K562 (cell line): ENCODE data around the gene LRP10. TPM values are rescaled to one million over a fixed set of nuclear protein-coding genes. Genes with fewer than 3 reads are reported as not detected.
A peak's percentile ranks its signal among the peaks of the same experiment; 100 is the strongest.

Experiments used
- C11orf30 ChIP-seq: fragments of 450-650 bp; IDR thresholded peaks from 2 replicates; pipeline ENCODE4 v1.6.1; 2016; ENCODE audit warnings: low read depth, mild to moderate bottlenecking
- CC2D1A ChIP-seq: fragments of 450-650 bp; IDR thresholded peaks from 2 replicates; pipeline ENCODE4 v1.6.1; 2017; ENCODE audit warnings: mild to moderate bottlenecking
- ESRRA ChIP-seq: fragments of 450-650 bp; IDR thresholded peaks from 2 replicates; pipeline ENCODE4 v1.6.1; 2014; ENCODE audit warnings: low read depth, mild to moderate bottlenecking, moderate library complexity, borderline replicate concordance
- EZH2 ChIP-seq: IDR thresholded peaks from 2 replicates; pipeline ENCODE4 v1.6.1; 2012; ENCODE audit warnings: low read depth, mild to moderate bottlenecking, inconsistent platforms, low read length, borderline replicate concordance
- GMEB1 ChIP-seq: fragments of 250-450 bp; sonication (Bioruptor Pico); IDR thresholded peaks from 2 replicates; pipeline ENCODE4 v1.4.0; 2020; ENCODE audit warnings: mild to moderate bottlenecking
- KLF16 ChIP-seq: IDR thresholded peaks from 2 replicates; pipeline ENCODE4 v1.6.1; 2016; ENCODE audit warnings: antibody characterized with exemption
- MCM2 ChIP-seq: fragments of 450-650 bp; IDR thresholded peaks from 2 replicates; pipeline ENCODE4 v1.6.1; 2017; ENCODE audit warnings: low read depth, mild to moderate bottlenecking
- RBM17 ChIP-seq: fragments of 200-400 bp; formaldehyde crosslinking; IDR thresholded peaks from 2 replicates; pipeline ENCODE4 v1.6.1; 2017; ENCODE audit warnings: low read depth, mild to moderate bottlenecking, low read length, borderline replicate concordance
- SAP30 ChIP-seq: fragments of 200-600 bp; sonication (generic); IDR thresholded peaks from 2 replicates; pipeline ENCODE4 v1.6.1; 2012; ENCODE audit warnings: borderline replicate concordance, low read depth, mild to moderate bottlenecking, moderate library complexity, low read length, control low read depth, inconsistent platforms; ENCODE audit not compliant: insufficient read depth, poor library complexity, severe bottlenecking
- SMC3 ChIP-seq: conservative IDR thresholded peaks from 2 replicates; pipeline ENCODE4 v1.6.1; 2011; ENCODE audit warnings: low read depth, low read length, improper control_type of control experiment; ENCODE audit not compliant: insufficient read depth
- TCFL5 ChIP-seq: fragments of 250-450 bp; sonication (Bioruptor Pico); conservative IDR thresholded peaks from 2 replicates; pipeline ENCODE4 v1.6.1; 2021; ENCODE audit warnings: mild to moderate bottlenecking, moderate library complexity, matching md5 sums
- ZBTB26 ChIP-seq: fragments of 450-650 bp; formaldehyde crosslinking; IDR thresholded peaks from 2 replicates; pipeline ENCODE4 v1.4.0; 2022; ENCODE audit warnings: missing genetic modification characterization
- ZC3H8 ChIP-seq: fragments of 450-650 bp; IDR thresholded peaks from 2 replicates; pipeline ENCODE4 v1.6.1; 2017
- ZNF507 ChIP-seq: conservative IDR thresholded peaks from 2 replicates; pipeline ENCODE4 v1.6.1; 2017; ENCODE audit warnings: missing genetic modification characterization, missing compliant biosample characterization
- ZNF695 ChIP-seq: fragments of 450-650 bp; formaldehyde crosslinking; IDR thresholded peaks from 2 replicates; pipeline ENCODE4 v1.4.0; 2020; ENCODE audit warnings: mild to moderate bottlenecking, moderate library complexity
- ZSCAN32 ChIP-seq: fragments of 450-650 bp; formaldehyde crosslinking; IDR thresholded peaks from 2 replicates; pipeline ENCODE4 v1.4.0; 2020; ENCODE audit warnings: mild to moderate bottlenecking, moderate library complexity
- polyA plus RNA-seq, 8 experiments: library from polyadenylated mRNA; depleted of rRNA in 4 of 8; stranded (reverse) in 5 of 8; unstranded in 3 of 8; fragments of >200 nt; fragmentation: Nextera tagmentation in 2 of 8; fragmentation: Illumina TruSeq in 1 of 8; extraction: Ambion mirVana in 2 of 8; extraction: Trizol in 1 of 8; gene quantifications; 2 replicates each; pipeline versions ENCODE4 v1.2.1 to v1.2.3, GENCODE V29; 2011 to 2014; ENCODE audit warnings: inconsistent platforms in 1 of 8, missing spikeins in 1 of 8
- total RNA-seq, 7 experiments: library from RNA; depleted of rRNA in 6 of 7; stranded (reverse); fragments of >200 nt in 6 of 7; fragmentation: Illumina TruSeq in 2 of 7; extraction: Trizol in 2 of 7; gene quantifications; 2 replicates each; pipeline versions ENCODE4 v1.2.1 to v1.2.3, GENCODE V29; 2011 to 2021; ENCODE audit warnings: low replicate concordance in 1 of 7

Gene LRP10
- total and polyA plus RNA-seq, 9 of the 15 experiments (the other 6 are each of a cell fraction or from before 2014, with no cell fraction given) = 1.3 to 45.5 (median 10.9) TPM

- TF ChIP-seq ZBTB26 (no peak), TCFL5 (CRISPR knock-in tag) (no peak), SMC3 (no peak), CC2D1A (no peak), RBM17 (no peak), ZC3H8 (no peak), C11orf30 (peak; percentile 84), EZH2 (no peak), ZNF695 (CRISPR knock-in tag) (no peak), ZSCAN32 (no peak), GMEB1 (CRISPR knock-in tag) (peak; percentile 32; the same call in 1 of the 2 replicates), ESRRA (peak; percentile 87), MCM2 (no peak), ZNF507 (tag) (no peak), KLF16 (no peak), SAP30 (peak; percentile 8)
Measured at GRCh38 chr14:22918804-22919600, 47.5 kb downstream of the LRP10 start, which contains the start of gene RBM23 (continued).
